Dendritic cell treated with granulocyte-macrophage colony-stimulating factor and Interleukin-4, amounts not matched to agents 40 ng/mL and 50 ng/mL, for 4 days (primary cell): ENCODE results near the gene WSB2.
A peak's percentile ranks its signal among the peaks of the same experiment; 100 is the strongest.
"Not testable (repeated sequence)": the region's sequence is repeated elsewhere in the genome, so short reads cannot be mapped to it uniquely, and the experiment has no call there.

ENCODE experiments used
- H3K27ac Mint-ChIP-seq: one replicate; pipeline ENCODE4 v1.8.0; 2022; ENCODE audit warnings: mild to moderate bottlenecking, mixed read lengths
- H3K27me3 Mint-ChIP-seq: one replicate; pipeline ENCODE4 v1.8.0; 2022; ENCODE audit warnings: mild to moderate bottlenecking, mixed read lengths
- H3K36me3 Mint-ChIP-seq: one replicate; pipeline ENCODE4 v1.8.0; 2022; ENCODE audit warnings: low read depth, mixed read lengths
- H3K4me1 Mint-ChIP-seq: one replicate; pipeline ENCODE4 v1.8.0; 2022; ENCODE audit warnings: low read depth, mixed read lengths
- H3K4me3 Mint-ChIP-seq: one replicate; pipeline ENCODE4 v1.8.0; 2022; ENCODE audit warnings: mild to moderate bottlenecking, moderate library complexity, mixed read lengths
- H3K9me3 Mint-ChIP-seq: one replicate; pipeline ENCODE4 v1.8.0; 2022; ENCODE audit warnings: mixed read lengths
- intact Hi-C: fragments of 100-400 bp; cut with micrococcal nuclease; formaldehyde crosslinking; loops from one replicate; pipeline ENCODE4 v1.15.0; 2022

Gene WSB2

DNA sequence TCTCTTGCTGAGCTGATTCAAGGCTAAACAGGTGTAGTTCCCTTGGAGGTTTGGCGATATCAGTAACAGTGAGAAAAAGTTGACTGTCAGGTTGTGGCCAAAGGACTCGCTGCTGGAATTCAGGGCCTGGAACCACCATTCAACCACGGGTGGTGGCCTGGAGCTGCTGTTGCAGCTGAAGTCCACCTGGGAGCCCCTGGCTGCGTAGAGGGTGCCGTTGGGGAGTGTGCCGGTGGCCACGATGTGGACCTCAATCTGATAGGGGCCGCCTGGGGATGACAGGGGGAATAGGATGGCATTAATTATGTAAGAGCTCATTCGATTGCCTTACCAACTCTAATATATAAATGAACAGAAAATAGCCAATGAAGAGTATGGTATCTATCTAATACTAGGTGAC is 21.2 kb upstream of the WSB2 start:
- Mint-ChIP-seq H3K36me3 (peaks cover 49% of the 10 kb centered on the region), H3K4me3 (no peak overlapping the region), H3K4me1 (peaks cover 6% of the 10 kb centered on the region), H3K27me3 (no peaks in the 10 kb centered on the region), H3K27ac (no peak overlapping the region), H3K9me3 (peaks cover 6% of the 10 kb centered on the region)
- intact Hi-C loops, result no loop called here

DNA sequence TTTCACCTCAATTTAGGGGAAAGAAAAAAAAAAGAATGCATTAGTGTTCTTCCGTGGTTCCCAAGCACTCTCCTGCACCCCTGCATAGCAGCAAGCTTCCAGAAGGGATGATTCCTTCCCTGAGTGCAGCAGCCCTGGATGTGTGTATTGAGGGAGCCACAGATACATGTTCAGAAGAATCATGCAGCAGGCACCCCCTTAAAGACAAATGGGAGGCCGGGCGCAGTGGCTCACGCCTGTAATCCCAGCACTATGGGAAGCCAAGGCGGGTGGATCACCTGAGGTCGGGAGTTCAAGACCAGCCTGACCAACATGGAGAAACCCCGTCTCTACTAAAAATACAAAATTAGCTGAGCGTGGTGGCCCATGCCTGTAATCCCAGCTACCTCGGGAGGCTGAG is 20.5 kb upstream of the WSB2 start:
- intact Hi-C loops, H3K27ac Mint-ChIP-seq, H3K4me3 Mint-ChIP-seq, H3K27me3 Mint-ChIP-seq, H3K9me3 Mint-ChIP-seq, H3K4me1 Mint-ChIP-seq: not testable (repeated sequence)
- H3K36me3 Mint-ChIP-seq, result peaks cover 55% of the 10 kb centered on the region

DNA sequence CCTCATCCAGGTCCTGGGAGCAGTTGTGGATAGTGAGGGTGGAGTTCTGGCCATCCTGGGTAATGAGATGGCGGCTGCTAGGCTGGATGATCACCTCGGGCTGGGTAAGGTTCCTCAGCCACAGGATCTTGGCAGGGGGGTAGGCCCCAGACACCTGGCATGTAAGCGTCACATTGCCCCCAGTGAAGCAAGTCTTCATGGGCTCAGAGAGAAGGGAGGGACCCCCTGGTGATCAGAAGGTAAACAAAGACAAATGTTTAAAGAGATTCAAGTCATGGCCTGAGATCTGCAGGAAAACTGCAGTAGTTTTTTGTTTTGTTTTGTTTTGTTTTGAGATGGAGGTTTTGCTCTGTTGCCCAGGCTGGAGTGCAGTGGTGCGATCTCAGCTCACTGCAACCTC is 12.8 kb upstream of the WSB2 start:
- Mint-ChIP-seq H3K4me3 (no peak overlapping the region), H3K36me3 (peaks cover 35% of the 10 kb centered on the region), H3K27ac (no peak overlapping the region), H3K27me3 (no peaks in the 10 kb centered on the region), H3K9me3 (peaks cover 6% of the 10 kb centered on the region), H3K4me1 (peaks cover 4% of the 10 kb centered on the region)
- intact Hi-C loops, result no loop called here

DNA sequence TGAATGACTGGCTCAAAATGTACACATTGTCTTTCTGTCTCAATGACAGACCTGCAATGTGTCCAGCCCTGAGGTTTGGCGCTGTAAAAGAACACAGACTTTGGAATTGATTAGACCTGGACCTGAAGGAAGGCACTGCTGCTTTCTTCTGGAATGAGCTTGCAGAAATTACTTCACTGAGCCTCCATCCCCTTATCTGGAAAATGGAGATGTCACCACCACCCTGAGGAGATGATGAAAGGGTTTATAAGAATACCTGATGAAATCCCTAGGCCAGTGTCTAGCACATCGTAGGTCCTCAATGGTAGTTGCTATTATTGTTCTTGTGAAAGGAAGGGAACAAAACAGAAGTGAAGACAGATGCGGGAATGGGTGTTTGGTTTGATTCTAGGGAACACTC is 9.7 kb upstream of the WSB2 start:
- no peaks in the 10 kb centered on the region for H3K9me3 Mint-ChIP-seq
- H3K27ac Mint-ChIP-seq, result no peak overlapping the region
- peaks cover 8% of the 10 kb centered on the region for H3K36me3 Mint-ChIP-seq
- no peaks in the 10 kb centered on the region for H3K27me3 Mint-ChIP-seq
- intact Hi-C loops, result no loop called here
- peaks cover 32% of the 10 kb centered on the region for H3K4me1 Mint-ChIP-seq
- no peak overlapping the region for H3K4me3 Mint-ChIP-seq

DNA sequence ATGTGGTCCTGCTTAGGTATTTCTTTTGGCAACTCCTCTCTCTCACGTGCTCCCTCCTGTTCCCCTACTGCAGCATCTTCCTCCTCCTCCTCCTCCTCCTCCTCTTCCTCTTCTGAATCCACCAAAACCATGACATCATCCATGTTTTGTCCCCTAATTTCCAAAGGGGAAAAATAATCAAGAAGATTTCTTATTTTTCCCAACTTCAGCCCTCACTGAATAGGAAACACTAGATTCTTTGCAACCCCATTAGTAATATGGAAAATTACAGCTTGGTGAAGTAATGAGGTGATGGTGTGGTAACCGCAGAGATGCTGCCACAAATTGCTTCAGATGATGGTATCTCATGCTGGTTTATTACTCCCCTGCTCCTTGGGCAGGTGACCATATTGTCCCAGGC is 7.5 kb upstream of the WSB2 start:
- peaks cover 8% of the 10 kb centered on the region for H3K36me3 Mint-ChIP-seq
- no peaks in the 10 kb centered on the region for H3K27me3 Mint-ChIP-seq
- intact Hi-C loops, result no loop called here
- peaks cover 50% of the 10 kb centered on the region for H3K4me1 Mint-ChIP-seq
- peak overlapping the region; percentile 37 for H3K27ac Mint-ChIP-seq
- no peaks in the 10 kb centered on the region for H3K9me3 Mint-ChIP-seq
- H3K4me3 Mint-ChIP-seq, result no peak overlapping the region

DNA sequence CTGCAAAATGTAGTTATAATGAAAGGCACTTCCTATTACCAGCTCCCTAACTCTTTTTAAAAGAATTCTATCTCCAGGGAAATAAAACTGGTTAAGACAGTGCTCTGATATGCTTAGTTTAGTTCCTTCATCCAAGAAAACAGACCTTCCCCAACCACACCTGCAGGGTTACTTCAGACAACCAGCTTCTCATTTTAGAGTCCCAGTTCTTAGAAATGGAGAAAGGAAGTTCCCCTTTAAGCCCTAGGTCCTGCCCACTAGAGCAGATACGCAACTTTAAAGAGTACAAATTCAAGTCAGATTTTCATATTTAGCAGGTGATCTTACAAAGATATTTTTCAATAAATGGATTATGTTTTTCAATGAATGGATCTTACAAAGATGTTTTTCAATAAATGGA is 4.4 kb upstream of the WSB2 start:
- no peaks in the 10 kb centered on the region for H3K27me3 Mint-ChIP-seq
- peak overlapping the region; percentile 39 for H3K4me3 Mint-ChIP-seq
- peaks cover 63% of the 10 kb centered on the region for H3K4me1 Mint-ChIP-seq
- intact Hi-C loops, result no loop called here
- no peaks in the 10 kb centered on the region for H3K9me3 Mint-ChIP-seq
- H3K36me3 Mint-ChIP-seq, result peaks cover 21% of the 10 kb centered on the region
- peak overlapping the region; percentile 80 for H3K27ac Mint-ChIP-seq

DNA sequence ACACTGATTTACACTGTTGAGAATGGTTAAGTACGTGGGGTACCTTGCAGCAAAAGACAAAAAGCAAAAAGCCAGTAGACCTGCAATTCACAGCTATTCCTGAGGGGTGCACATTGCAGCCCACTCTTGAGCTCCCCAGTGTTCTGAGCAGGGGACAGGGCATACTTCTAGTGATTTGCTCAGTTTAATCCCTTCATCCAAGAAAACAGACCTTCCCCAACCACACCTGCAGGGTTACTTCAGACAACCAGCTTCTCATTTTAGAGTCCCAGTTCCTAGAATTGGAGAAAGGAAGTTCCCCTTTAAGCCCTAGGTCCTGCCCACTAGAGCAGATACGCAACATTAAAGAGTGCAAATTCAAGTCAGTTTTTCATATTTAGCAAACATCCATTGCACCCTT is 3.6 kb upstream of the WSB2 start:
- H3K36me3 Mint-ChIP-seq, result peaks cover 21% of the 10 kb centered on the region

DNA sequence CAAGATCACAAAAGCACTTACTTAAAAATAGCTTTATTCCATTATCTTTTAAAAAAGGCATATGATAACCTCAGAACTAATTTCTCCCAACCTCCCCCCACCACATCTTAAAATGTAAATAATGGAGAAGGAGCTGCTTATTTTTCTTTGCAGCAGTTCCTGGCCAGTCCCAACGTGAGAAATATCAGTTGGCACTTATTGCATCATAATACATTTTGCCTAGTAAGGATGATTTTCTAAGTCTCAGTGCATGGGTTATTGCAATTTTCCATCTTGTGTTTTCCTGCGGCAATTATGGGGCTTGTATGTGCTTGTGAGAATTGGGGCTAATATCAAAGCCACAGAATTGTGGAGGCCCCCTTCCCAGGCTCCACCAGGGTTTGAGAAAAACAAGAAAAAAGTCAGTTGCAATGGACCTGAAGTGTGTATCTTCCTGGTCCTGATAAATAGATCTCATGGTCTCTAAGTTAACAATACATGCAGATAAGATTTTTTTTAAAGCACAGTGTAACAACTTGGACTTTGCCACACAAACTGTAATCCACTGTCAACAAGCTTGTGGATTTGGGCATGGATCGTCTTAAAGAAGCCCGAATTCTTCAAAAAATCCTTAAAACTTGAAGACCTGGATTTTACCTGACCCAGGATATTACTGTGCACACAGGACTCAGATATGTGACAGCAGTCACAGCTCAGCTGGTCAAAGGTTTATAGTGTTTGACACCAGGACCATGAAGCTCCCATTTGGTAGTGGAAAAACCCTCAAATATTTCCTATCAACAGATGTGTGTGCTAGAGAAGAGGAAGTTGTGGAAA is 2.8 kb upstream of the WSB2 start:
- H3K36me3 Mint-ChIP-seq, result peaks cover 24% of the 10 kb centered on the region
- intact Hi-C loops, result loop anchor here (5.0 kb wide), 2 partner anchors 39 to 314 kb away; partner anchors contain the start of genes SUDS3 and VSIG10
- H3K27ac Mint-ChIP-seq, result peak overlapping the region; percentile 80
- H3K4me3 Mint-ChIP-seq, result no peak overlapping the region
- no peaks in the 10 kb centered on the region for H3K9me3 Mint-ChIP-seq
- H3K27me3 Mint-ChIP-seq, result no peaks in the 10 kb centered on the region
- peaks cover 74% of the 10 kb centered on the region for H3K4me1 Mint-ChIP-seq

More for the DNA sequence above, 3.6 kb upstream of the WSB2 start:
- Mint-ChIP-seq H3K4me1 (peaks cover 70% of the 10 kb centered on the region), H3K9me3 (no peaks in the 10 kb centered on the region), H3K27me3 (no peaks in the 10 kb centered on the region), H3K27ac (peak overlapping the region; percentile 80), H3K4me3 (peak overlapping the region; percentile 17)
- intact Hi-C loops, result loop anchor here (5.0 kb wide), 2 partner anchors 38 to 313 kb away; partner anchors contain the start of genes SUDS3 and VSIG10

DNA sequence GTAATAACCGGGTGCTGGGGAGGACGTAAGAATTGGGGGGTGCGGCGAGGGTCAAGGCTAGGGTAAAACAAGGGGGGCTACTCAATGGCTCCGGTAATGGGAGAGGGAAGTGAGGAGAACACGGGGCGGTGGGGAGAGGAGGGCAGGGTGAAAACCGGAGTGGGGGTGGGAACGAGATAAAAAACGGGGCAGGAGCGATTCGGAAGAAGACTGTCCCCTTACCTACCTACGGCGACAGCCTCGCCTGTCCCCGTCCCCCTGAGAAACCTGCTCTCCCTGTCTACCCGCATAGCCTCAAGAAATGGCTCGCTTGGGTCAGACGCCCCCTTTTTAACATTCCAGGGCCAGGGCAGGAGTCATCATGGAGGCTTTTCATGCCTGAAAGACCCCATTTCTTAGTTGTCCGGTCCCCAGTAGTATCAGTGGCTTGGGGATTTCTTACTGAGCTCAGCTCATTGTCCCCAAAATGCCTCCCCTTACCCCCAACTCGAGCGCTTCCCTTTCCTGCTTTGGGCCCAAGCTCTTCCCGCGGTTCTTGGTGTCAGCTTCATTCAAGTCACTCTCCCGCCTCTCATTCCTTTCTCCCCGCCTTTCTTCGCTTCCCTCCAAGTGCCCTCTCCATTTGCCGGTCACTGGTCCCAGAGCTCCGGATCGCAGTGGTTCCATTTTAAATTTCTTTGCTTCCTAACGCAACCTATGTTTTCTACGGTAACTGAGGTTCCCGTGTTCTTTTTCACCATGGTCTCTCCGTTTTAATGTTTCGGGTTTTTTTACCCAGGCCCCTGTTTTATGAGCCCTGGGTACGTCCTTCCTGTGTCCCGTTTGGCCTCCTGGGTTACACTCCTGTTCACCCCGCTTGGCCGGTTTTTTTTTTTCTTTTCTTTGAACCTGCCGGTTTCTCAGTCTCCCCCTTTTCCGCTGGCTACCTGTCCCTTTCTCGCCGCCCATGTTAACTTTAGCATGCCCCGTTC is 1.2 kb upstream of the WSB2 start:
- Mint-ChIP-seq H3K27me3 (no peaks in the 10 kb centered on the region), H3K4me3 (peak overlapping the region; percentile 90), H3K4me1 (peaks cover 66% of the 10 kb centered on the region), H3K9me3 (no peaks in the 10 kb centered on the region), H3K36me3 (peaks cover 31% of the 10 kb centered on the region), H3K27ac (peak overlapping the region; percentile 95)
- intact Hi-C loops, result loop anchor here (1.0 to 5.0 kb wide), 4 partner anchors 40 to 315 kb away; partner anchors contain the start of genes PEBP1, RFC5, SUDS3 and VSIG10

DNA sequence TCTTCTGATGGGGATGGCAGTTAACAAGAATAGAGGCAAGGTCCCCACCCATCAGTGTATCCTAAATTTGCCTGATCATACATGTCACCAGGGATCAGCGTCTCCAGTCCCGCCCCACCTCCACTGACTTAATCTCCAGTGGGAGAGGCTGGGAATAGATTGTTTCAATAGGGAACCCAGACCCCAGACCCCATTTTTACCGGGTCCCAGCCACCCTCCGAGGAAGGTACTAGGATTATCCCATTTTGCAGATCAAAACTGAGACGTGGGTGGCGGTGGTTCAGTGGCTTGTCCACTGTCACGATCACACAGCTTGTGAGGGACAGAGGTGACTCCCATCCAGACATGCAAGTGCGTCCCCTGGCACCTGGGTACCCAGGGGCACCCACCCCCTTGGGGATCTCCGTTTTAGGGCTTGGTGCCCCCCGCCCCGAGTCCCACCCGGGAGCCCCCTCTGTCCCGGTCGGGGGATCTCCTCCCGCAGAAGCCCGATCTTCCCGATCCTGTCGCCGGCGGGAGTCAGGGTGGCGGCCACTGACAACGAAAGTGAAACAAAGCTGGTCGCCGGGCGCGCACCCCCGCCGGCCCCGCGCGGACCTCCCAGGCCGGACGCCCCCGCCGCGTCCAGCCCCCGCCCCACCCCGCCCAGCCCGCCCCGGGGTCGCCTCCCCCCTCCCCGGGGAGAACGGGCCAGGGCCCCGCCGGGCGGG is 523 bp downstream of the WSB2 start:
- peaks cover 31% of the 10 kb centered on the region for H3K36me3 Mint-ChIP-seq
- peak overlapping the region; percentile 90 for H3K4me3 Mint-ChIP-seq
- H3K4me1 Mint-ChIP-seq, result peaks cover 63% of the 10 kb centered on the region

DNA sequence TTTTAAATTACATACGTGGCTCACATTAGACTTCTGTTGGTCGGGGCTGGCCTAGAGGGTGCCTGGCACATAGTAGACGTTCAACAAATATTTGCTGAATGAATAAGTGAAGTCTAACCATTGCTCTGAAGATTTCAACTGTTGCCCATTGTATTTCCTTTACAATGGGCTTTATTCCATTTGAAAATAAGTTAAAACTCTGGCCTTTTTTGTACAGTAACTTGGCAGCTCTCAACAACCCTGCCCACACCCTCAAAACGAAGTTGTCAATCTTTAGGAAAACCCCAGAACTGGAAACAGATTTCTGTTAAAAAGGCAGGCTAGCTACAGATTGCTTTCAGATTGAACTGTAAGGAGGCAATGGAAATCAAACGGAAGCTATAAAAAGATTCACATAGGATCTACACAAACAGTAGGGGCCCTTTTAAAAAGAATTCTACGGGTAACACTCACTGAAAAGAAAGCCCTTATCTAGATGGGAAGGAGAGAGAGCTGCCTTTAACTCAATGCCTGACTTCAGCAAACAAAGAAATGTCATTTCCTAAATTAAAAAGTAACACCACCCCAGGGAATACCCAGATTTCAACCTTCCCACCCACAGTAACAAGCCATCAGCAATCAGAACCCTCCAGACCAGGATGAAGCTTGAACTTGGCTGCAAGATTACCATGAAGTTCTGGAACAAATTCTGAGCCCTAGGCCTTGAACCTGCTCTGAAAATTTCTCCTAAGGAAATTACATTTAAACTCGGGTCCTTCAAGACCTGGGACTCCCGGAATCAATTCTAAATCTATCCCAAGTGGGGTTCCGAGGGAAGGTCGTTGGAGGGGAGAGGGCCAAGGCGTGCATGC is 1.4 kb downstream of the WSB2 start:
- H3K27ac Mint-ChIP-seq, result peak overlapping the region; percentile 95
- peak overlapping the region; percentile 83 for H3K4me3 Mint-ChIP-seq
- H3K9me3 Mint-ChIP-seq, result no peaks in the 10 kb centered on the region
- H3K27me3 Mint-ChIP-seq, result no peaks in the 10 kb centered on the region
- H3K4me1 Mint-ChIP-seq, result peaks cover 58% of the 10 kb centered on the region
- intact Hi-C loops, result loop anchor here (2.0 to 5.0 kb wide), 3 partner anchors 43 to 318 kb away; partner anchors contain the start of genes PEBP1, SUDS3 and VSIG10
- peaks cover 31% of the 10 kb centered on the region for H3K36me3 Mint-ChIP-seq

More for the DNA sequence above, 523 bp downstream of the WSB2 start:
- Mint-ChIP-seq H3K27me3 (no peaks in the 10 kb centered on the region), H3K27ac (peak overlapping the region; percentile 95), H3K9me3 (no peaks in the 10 kb centered on the region)
- intact Hi-C loops, result loop anchor here (1.0 to 5.0 kb wide), 4 partner anchors 42 to 317 kb away; partner anchors contain the start of genes PEBP1, RFC5, SUDS3 and VSIG10

DNA sequence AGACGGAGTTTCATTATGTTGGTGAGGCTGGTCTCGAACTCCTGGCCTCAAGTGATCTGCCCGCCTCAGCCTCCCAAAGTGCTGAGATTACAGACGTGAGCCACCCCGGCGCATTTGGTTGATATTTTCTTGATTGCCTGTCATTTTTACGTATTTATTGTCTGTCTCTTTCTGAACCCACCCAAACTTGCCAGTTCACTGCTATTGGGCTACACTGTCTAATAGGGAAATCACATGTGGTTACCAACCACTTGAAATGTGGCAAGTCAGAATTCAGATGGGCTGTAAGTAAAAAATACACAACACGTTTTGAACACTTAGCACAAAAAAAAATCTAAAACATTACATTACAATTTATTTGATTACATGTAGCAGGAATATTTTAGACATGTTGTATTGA is 2.1 kb downstream of the WSB2 start:
- H3K27me3 Mint-ChIP-seq, result no peaks in the 10 kb centered on the region
- no peak overlapping the region for H3K4me3 Mint-ChIP-seq
- intact Hi-C loops, result no loop called here
- no peak overlapping the region for H3K27ac Mint-ChIP-seq
- H3K4me1 Mint-ChIP-seq, result peaks cover 51% of the 10 kb centered on the region
- no peaks in the 10 kb centered on the region for H3K9me3 Mint-ChIP-seq
- peaks cover 31% of the 10 kb centered on the region for H3K36me3 Mint-ChIP-seq

DNA sequence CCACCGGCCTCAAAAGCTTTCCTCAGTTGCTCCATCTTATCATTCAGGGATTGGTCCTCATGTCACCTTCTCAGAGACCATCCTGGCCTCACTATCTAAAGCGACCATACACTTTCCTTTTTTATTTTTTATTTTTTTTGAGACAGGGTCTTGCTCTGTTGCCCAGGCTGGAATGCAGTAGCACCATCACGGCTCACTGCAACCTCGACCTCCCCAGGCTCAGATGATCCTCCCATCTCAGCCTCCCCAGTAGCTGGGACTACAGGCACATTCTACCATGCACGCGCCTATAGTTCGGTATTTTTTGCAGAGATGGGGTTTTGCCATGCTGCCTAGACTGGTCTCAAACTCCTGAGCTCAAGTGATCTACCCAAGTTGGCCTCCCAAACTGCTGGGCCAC is 2.8 kb downstream of the WSB2 start:
- Mint-ChIP-seq H3K36me3 (peaks cover 35% of the 10 kb centered on the region), H3K27ac (no peak overlapping the region), H3K27me3 (no peaks in the 10 kb centered on the region), H3K4me3 (no peak overlapping the region), H3K4me1 (peaks cover 51% of the 10 kb centered on the region), H3K9me3 (no peaks in the 10 kb centered on the region)
- intact Hi-C loops, result no loop called here
